Measurements from ENCODE around the gene DNAH8. TPM values are rescaled to one million over a fixed set of nuclear protein-coding genes. Genes with fewer than 3 reads are reported as not detected.

Gene DNAH8
- total RNA-seq, 1 experiment from 2014 or later = not detected

DNA sequence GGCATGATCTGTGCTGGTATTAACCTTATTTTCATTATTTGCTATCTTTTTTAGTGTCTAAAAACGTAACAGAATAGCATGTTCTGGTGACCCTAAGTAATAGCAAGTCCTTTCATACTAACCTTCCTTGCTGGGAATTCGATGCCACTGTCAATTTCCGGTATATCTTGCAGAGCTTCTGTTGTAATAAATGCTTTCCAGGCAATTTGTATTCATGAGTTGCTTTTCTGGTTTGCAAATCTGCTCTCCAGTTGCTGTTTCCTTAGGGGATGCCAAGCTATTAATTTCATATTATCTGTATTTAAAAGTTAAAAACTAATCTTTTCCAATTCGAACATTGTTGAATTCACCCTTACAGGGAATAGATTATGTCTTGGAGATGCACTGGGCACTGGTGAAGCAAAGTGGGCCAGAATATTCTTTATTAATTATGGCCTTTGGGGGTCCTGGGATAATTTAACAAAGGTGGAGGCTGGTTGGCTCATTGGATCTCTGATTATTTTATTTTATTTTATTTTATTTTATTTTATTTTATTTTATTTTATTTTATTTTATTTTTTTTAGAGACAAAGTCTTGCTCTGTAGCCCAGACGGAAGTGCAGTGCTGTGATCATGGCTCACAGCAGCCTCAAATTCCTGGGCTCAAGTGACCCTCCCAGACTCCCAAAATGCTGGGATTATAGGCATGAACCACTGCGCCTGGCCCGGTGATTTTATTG is 209.8 kb downstream of the DNAH8 start:
- no peaks in the 10 kb centered on the region for H3K79me2 ChIP-seq (ENCODE audit: insufficient read depth, low read length)
- H3K27me3 ChIP-seq (ENCODE audit: insufficient read depth, low read length) = peaks cover 71% of the 10 kb centered on the region
- ATAC-seq = no peak
- H2AFZ ChIP-seq (ENCODE audit: low read depth, low read length, poor library complexity, severe bottlenecking) = no peak overlapping the region
- BruUV-seq (replicated peaks) = no TSS peak
- TF ChIP-seq, protein P1, sequence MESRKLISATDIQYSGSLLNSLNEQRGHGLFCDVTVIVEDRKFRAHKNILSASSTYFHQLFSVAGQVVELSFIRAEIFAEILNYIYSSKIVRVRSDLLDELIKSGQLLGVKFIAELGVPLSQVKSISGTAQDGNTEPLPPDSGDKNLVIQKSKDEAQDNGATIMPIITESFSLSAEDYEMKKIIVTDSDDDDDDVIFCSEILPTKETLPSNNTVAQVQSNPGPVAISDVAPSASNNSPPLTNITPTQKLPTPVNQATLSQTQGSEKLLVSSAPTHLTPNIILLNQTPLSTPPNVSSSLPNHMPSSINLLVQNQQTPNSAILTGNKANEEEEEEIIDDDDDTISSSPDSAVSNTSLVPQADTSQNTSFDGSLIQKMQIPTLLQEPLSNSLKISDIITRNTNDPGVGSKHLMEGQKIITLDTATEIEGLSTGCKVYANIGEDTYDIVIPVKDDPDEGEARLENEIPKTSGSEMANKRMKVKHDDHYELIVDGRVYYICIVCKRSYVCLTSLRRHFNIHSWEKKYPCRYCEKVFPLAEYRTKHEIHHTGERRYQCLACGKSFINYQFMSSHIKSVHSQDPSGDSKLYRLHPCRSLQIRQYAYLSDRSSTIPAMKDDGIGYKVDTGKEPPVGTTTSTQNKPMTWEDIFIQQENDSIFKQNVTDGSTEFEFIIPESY (IDR thresholded peaks at IDR 0.05; ENCODE audit: extremely low read depth, insufficient replicate concordance, low read length) = no peak
- TF ChIP-seq SIN3A (IDR thresholded peaks at IDR 0.05; ENCODE audit: low read depth) (no peak), TCF7L2 (IDR thresholded peaks at IDR 0.05; ENCODE audit: borderline replicate concordance, extremely low read depth, insufficient read depth, insufficient read length) (no peak), CBX3 (IDR thresholded peaks at IDR 0.05; ENCODE audit: low read depth) (no peak), EZH2 (IDR thresholded peaks at IDR 0.05) (no peak), YY1 (IDR thresholded peaks at IDR 0.05; ENCODE audit: extremely low read depth, insufficient replicate concordance, low read depth, low read length) (no peak)
- TF ChIP-seq, protein P2, sequence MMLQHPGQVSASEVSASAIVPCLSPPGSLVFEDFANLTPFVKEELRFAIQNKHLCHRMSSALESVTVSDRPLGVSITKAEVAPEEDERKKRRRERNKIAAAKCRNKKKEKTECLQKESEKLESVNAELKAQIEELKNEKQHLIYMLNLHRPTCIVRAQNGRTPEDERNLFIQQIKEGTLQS (IDR thresholded peaks at IDR 0.05) = no peak
- TF ChIP-seq, protein P3, sequence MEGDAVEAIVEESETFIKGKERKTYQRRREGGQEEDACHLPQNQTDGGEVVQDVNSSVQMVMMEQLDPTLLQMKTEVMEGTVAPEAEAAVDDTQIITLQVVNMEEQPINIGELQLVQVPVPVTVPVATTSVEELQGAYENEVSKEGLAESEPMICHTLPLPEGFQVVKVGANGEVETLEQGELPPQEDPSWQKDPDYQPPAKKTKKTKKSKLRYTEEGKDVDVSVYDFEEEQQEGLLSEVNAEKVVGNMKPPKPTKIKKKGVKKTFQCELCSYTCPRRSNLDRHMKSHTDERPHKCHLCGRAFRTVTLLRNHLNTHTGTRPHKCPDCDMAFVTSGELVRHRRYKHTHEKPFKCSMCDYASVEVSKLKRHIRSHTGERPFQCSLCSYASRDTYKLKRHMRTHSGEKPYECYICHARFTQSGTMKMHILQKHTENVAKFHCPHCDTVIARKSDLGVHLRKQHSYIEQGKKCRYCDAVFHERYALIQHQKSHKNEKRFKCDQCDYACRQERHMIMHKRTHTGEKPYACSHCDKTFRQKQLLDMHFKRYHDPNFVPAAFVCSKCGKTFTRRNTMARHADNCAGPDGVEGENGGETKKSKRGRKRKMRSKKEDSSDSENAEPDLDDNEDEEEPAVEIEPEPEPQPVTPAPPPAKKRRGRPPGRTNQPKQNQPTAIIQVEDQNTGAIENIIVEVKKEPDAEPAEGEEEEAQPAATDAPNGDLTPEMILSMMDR (IDR thresholded peaks at IDR 0.05 in 2 of 3, conservative IDR thresholded peaks at IDR 0.05 in 1 of 3; ENCODE audit: borderline replicate concordance in 1 of 3, insufficient read depth in 1 of 3, low read depth in 2 of 3, low read length in 2 of 3) = no peak
- TF ChIP-seq, protein P4, sequence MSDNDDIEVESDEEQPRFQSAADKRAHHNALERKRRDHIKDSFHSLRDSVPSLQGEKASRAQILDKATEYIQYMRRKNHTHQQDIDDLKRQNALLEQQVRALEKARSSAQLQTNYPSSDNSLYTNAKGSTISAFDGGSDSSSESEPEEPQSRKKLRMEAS (IDR thresholded peaks at IDR 0.05) = no peak
- CTCF ChIA-PET = no interaction called here
- DNase-seq (ENCODE audit: low read depth, low spot score) = no peak
- H3K9me3 ChIP-seq (ENCODE audit: control insufficient read depth in 1 of 2, insufficient read depth in 1 of 2, low read depth in 1 of 2, low read length in 2 of 2) = no peaks in the 10 kb centered on the region
- no peaks in the 10 kb centered on the region for H3K9me2 ChIP-seq (ENCODE audit: insufficient read depth)
- H3K27ac ChIP-seq (ENCODE audit: low read depth, low read length) = no peak overlapping the region
- no peak overlapping the region for H3K4me3 ChIP-seq (replicated peaks in 1 of 2; ENCODE audit: low read depth in 1 of 2, low read length in 2 of 2)
- H3K36me3 ChIP-seq (ENCODE audit: control insufficient read depth in 1 of 2, insufficient read depth in 2 of 2, low read length in 2 of 2) = no peaks in the 10 kb centered on the region; a peak in 1 of 4 replicates
- intact Hi-C loops (cut with micrococcal nuclease) = no loop called here
- H3K4me1 ChIP-seq (ENCODE audit: control insufficient read depth in 1 of 2, insufficient read depth in 2 of 2, low read length in 2 of 2) = no peaks in the 10 kb centered on the region
- no peak overlapping the region for H3K9ac ChIP-seq (ENCODE audit: low read length)
- RAD21 ChIA-PET (ENCODE audit: low non-redundant PET in 1 of 2, low total read pairs in 2 of 2, uncharacterized antibody in 2 of 2, unreplicated experiment in 2 of 2) = no interaction called here
- POLR2A ChIA-PET = no interaction called here
- no peaks in the 10 kb centered on the region; the same call in 1 of the 2 replicates for H4K20me1 ChIP-seq (ENCODE audit: insufficient read depth)
- no peak overlapping the region for H3K4me2 ChIP-seq (ENCODE audit: low read length)
